H9 (cell line): ENCODE measurements around the gene G2E3. TPM values are rescaled to one million over a fixed set of nuclear protein-coding genes. Genes with fewer than 3 reads are reported as not detected.

Experiments
- DNase-seq: peaks from one replicate; pipeline ENCODE4 v3.0.0-alpha.2; 2017
- H2AFZ ChIP-seq: one replicate; pipeline ENCODE4 v1.6.1; 2013; ENCODE audit warnings: mild to moderate bottlenecking, low read length, control low read depth, moderate library complexity
- H2AK5ac ChIP-seq: 2 replicates; pipeline ENCODE4 v1.6.1; 2013; ENCODE audit warnings: low read length, control low read depth, mixed read lengths; ENCODE audit not compliant: insufficient read length
- H2BK120ac ChIP-seq: one replicate; pipeline ENCODE4 v1.6.1; 2013; ENCODE audit warnings: low read depth, mild to moderate bottlenecking, low read length, control low read depth, inconsistent platforms; ENCODE audit not compliant: poor library complexity, severe bottlenecking
- H2BK12ac ChIP-seq: 2 replicates; pipeline ENCODE4 v1.6.1; 2013; ENCODE audit warnings: low read length, control low read depth, mixed read lengths, low read depth; ENCODE audit not compliant: insufficient read length
- H2BK15ac ChIP-seq: 2 replicates; pipeline ENCODE4 v1.6.1; 2013; ENCODE audit warnings: low read depth, low read length, control low read depth
- H2BK20ac ChIP-seq: one replicate; pipeline ENCODE4 v1.6.1; 2013; ENCODE audit warnings: low read depth, mild to moderate bottlenecking, low read length, control low read depth, inconsistent platforms; ENCODE audit not compliant: poor library complexity, severe bottlenecking
- H2BK5ac ChIP-seq: 2 replicates; pipeline ENCODE4 v1.6.1; 2013; ENCODE audit warnings: low read length, control low read depth, mixed read lengths; ENCODE audit not compliant: insufficient read length
- H3K14ac ChIP-seq: 2 replicates; pipeline ENCODE4 v1.6.1; 2013; ENCODE audit warnings: low read length, control low read depth; ENCODE audit not compliant: insufficient read depth
- H3K18ac ChIP-seq: 2 replicates; pipeline ENCODE4 v1.6.1; 2013; ENCODE audit warnings: low read depth, mild to moderate bottlenecking, mixed read lengths, low read length, control low read depth; ENCODE audit not compliant: insufficient read length
- H3K23ac ChIP-seq: 2 replicates; pipeline ENCODE4 v1.6.1; 2013; ENCODE audit warnings: low read length, control low read depth, mixed read lengths, low read depth; ENCODE audit not compliant: insufficient read length
- H3K23me2 ChIP-seq: 2 replicates; pipeline ENCODE4 v1.6.1; 2013; ENCODE audit warnings: low read depth, mild to moderate bottlenecking, mixed read lengths, low read length, control low read depth; ENCODE audit not compliant: insufficient read length, poor library complexity, severe bottlenecking
- H3K27ac ChIP-seq: 2 replicates; pipeline ENCODE4 v1.5.1; 2013; ENCODE audit warnings: low read length, control low read depth, mixed read lengths, low read depth; ENCODE audit not compliant: insufficient read length
- H3K27me3 ChIP-seq: 2 replicates; pipeline ENCODE4 v1.6.1; 2013; ENCODE audit warnings: low read length, control low read depth, inconsistent platforms; ENCODE audit not compliant: insufficient read depth
- H3K4ac ChIP-seq: 2 replicates; pipeline ENCODE4 v1.6.1; 2013; ENCODE audit warnings: low read depth, mild to moderate bottlenecking, control low read depth, inconsistent platforms, low read length, moderate library complexity
- H3K4me1 ChIP-seq: 2 replicates; pipeline ENCODE4 v1.6.1; 2013; ENCODE audit warnings: low read length, control low read depth, inconsistent platforms; ENCODE audit not compliant: insufficient read depth
- H3K4me2 ChIP-seq: 2 replicates; pipeline ENCODE4 v1.6.1; 2013; ENCODE audit warnings: low read length, control low read depth, mixed read lengths; ENCODE audit not compliant: insufficient read length, insufficient read depth
- H3K56ac ChIP-seq: 2 replicates; pipeline ENCODE4 v1.6.1; 2013; ENCODE audit warnings: low read depth, mild to moderate bottlenecking, mixed read lengths, low read length, control low read depth; ENCODE audit not compliant: insufficient read length
- H3K79me1 ChIP-seq: 2 replicates; pipeline ENCODE4 v1.6.1; 2013; ENCODE audit warnings: low read depth, mild to moderate bottlenecking, moderate library complexity, low read length, control low read depth, inconsistent platforms; ENCODE audit not compliant: insufficient read depth, poor library complexity, severe bottlenecking
- H3K79me2 ChIP-seq: 2 replicates; pipeline ENCODE4 v1.6.1; 2013; ENCODE audit warnings: low read length, control low read depth, inconsistent platforms; ENCODE audit not compliant: insufficient read depth
- H3K9ac ChIP-seq: 2 replicates; pipeline ENCODE4 v1.6.1; 2013; ENCODE audit warnings: low read length, control low read depth, mixed read lengths; ENCODE audit not compliant: insufficient read length; ENCODE audit errors: extremely low read depth
- H3K9me3 ChIP-seq: one replicate; pipeline ENCODE4 v1.6.1; 2013; ENCODE audit warnings: low read depth, low read length, inconsistent platforms; ENCODE audit not compliant: control insufficient read depth
- H3T11ph ChIP-seq: one replicate; pipeline ENCODE4 v1.6.1; 2013; ENCODE audit warnings: mild to moderate bottlenecking, low read length, control low read depth, inconsistent platforms
- H4K20me1 ChIP-seq: one replicate; pipeline ENCODE4 v1.6.1; 2013; ENCODE audit not compliant: control insufficient read depth, insufficient read length, insufficient read depth
- H4K5ac ChIP-seq: 2 replicates; pipeline ENCODE4 v1.6.1; 2013; ENCODE audit warnings: low read depth, mild to moderate bottlenecking, mixed read lengths, low read length, control low read depth; ENCODE audit not compliant: insufficient read length
- H4K8ac ChIP-seq: replicated peaks from 2 replicates; pipeline ENCODE4 v1.6.1; 2013; ENCODE audit warnings: low read length, control low read depth, mixed read lengths, low read depth; ENCODE audit not compliant: insufficient read length
- H4K91ac ChIP-seq: 2 replicates; pipeline ENCODE4 v1.6.1; 2013; ENCODE audit warnings: low read depth, mild to moderate bottlenecking, moderate library complexity, mixed read lengths, low read length, control low read depth; ENCODE audit not compliant: insufficient read length
- H3K27ac Mint-ChIP-seq, 3 experiments: 2 replicates in 2 of 3; 3 replicates in 1 of 3; pipeline ENCODE4 v1.8.0; 2020 to 2021; ENCODE audit warnings: mixed read lengths in 3 of 3, mild to moderate bottlenecking in 1 of 3, moderate library complexity in 1 of 3
- H3K27me3 Mint-ChIP-seq: 2 replicates; pipeline ENCODE4 v1.8.0; 2021; ENCODE audit warnings: low read depth, mild to moderate bottlenecking, moderate library complexity, mixed read lengths
- H3K36me3 Mint-ChIP-seq, 3 experiments: 2 replicates in 2 of 3; 3 replicates in 1 of 3; pipeline ENCODE4 v1.8.0; 2020 to 2021; ENCODE audit warnings: low read depth in 3 of 3, mixed read lengths in 3 of 3; ENCODE audit not compliant: insufficient read depth in 1 of 3
- H3K4me1 Mint-ChIP-seq, 2 experiments: 2 replicates each; pipeline ENCODE4 v1.8.0; 2020; ENCODE audit warnings: mixed read lengths in 2 of 2
- H3K4me3 Mint-ChIP-seq, 2 experiments: 2 replicates in 1 of 2; 3 replicates in 1 of 2; pipeline ENCODE4 v1.8.0; 2020 to 2021; ENCODE audit warnings: mild to moderate bottlenecking in 2 of 2, mixed read lengths in 2 of 2, moderate library complexity in 1 of 2
- H3K9me3 Mint-ChIP-seq, 2 experiments: 2 replicates in 1 of 2; 3 replicates in 1 of 2; pipeline ENCODE4 v1.8.0; 2020; ENCODE audit warnings: mild to moderate bottlenecking in 2 of 2, mixed read lengths in 2 of 2, moderate library complexity in 1 of 2
- WGBS: extraction: QIAGEN DNeasy Blood & Tissue Kit; methylation state at CpG from one replicate; pipeline ENCODE4 v1.1.7; 2013; ENCODE audit warnings: missing lambda C conversion rate, low lambda C conversion rate, mixed read lengths; ENCODE audit not compliant: insufficient read length; ENCODE audit errors: extremely low coverage; 5-methylcytosine and 5-hydroxymethylcytosine counted together
- total RNA-seq: library from RNA; stranded (reverse); gene quantifications from 2 replicates; pipeline ENCODE4 v1.2.1, GENCODE V29; 2021
- TF ChIP-seq, protein P1 (sequence below): fragments of 200-600 bp; sonication (generic); conservative IDR thresholded peaks from 3 replicates; pipeline ENCODE4 v1.8.0; 2021; ENCODE audit warnings: antibody characterized with exemption, mild to moderate bottlenecking

G2E3 gene
- total RNA-seq, 1 experiment from 2014 or later = 49.2 TPM

GRCh38 chr14:30527196-30527595 is 31.8 kb upstream of the G2E3 start:
- Histone ChIP-seq H3K4me2 (no peak overlapping the region), H3K23ac (no peak overlapping the region), H4K5ac (no peak overlapping the region), H3K4me1 (peaks cover 4% of the 10 kb centered on the region; the same call in 1 of the 2 replicates), H4K8ac (no peak overlapping the region), H3K23me2 (no peaks in the 10 kb centered on the region), H3K9ac (no peak overlapping the region), H2BK15ac (no peak overlapping the region), H3K9me3 (no peaks in the 10 kb centered on the region), H2BK120ac (no peak overlapping the region), H3K27ac (no peak overlapping the region), H4K20me1 (no peaks in the 10 kb centered on the region), H3K4ac (no peak overlapping the region), H2AFZ (no peak overlapping the region), H3K79me1 (no peaks in the 10 kb centered on the region), H2AK5ac (no peak overlapping the region), H2BK20ac (no peak overlapping the region), H2BK12ac (no peak overlapping the region), H3K27me3 (no peaks in the 10 kb centered on the region), H3T11ph (no peak overlapping the region), H2BK5ac (no peak overlapping the region), H3K79me2 (no peaks in the 10 kb centered on the region), H3K14ac (no peak overlapping the region), H4K91ac (no peak overlapping the region), H3K18ac (no peak overlapping the region), H3K56ac (no peak overlapping the region)
- no CpG with 5 or more reads among the region's 7 CpGs for WGBS
- Mint-ChIP-seq H3K9me3 (peaks cover 9 to 13% of the 10 kb centered on the region in 2 experiments), H3K4me3 (no peak overlapping the region), H3K27me3 (no peaks in the 10 kb centered on the region), H3K4me1 (peaks cover 15 to 26% of the 10 kb centered on the region in 2 experiments), H3K27ac (no peak overlapping the region), H3K36me3 (peaks cover 4 to 15% (median 4%) of the 10 kb centered on the region in 3 experiments; a peak in 4 of 7 replicates)
- TF ChIP-seq, protein P1, sequence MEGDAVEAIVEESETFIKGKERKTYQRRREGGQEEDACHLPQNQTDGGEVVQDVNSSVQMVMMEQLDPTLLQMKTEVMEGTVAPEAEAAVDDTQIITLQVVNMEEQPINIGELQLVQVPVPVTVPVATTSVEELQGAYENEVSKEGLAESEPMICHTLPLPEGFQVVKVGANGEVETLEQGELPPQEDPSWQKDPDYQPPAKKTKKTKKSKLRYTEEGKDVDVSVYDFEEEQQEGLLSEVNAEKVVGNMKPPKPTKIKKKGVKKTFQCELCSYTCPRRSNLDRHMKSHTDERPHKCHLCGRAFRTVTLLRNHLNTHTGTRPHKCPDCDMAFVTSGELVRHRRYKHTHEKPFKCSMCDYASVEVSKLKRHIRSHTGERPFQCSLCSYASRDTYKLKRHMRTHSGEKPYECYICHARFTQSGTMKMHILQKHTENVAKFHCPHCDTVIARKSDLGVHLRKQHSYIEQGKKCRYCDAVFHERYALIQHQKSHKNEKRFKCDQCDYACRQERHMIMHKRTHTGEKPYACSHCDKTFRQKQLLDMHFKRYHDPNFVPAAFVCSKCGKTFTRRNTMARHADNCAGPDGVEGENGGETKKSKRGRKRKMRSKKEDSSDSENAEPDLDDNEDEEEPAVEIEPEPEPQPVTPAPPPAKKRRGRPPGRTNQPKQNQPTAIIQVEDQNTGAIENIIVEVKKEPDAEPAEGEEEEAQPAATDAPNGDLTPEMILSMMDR = no peak
- DNase-seq = no peak
